K562 (cell line): ENCODE results near the gene CD38.

Experiments used
- BHLHE40 ChIP-seq: IDR thresholded peaks from 2 replicates; pipeline ENCODE4 v1.6.1; 2011; ENCODE audit warnings: low read length, improper control_type of control experiment
- BRCA1 ChIP-seq, 2 experiments: fragments of 450-650 bp in 1 of 2; sonication (generic) in 1 of 2; formaldehyde crosslinking in 1 of 2; IDR thresholded peaks; 2 replicates each; pipeline versions ENCODE4 v1.5.0 to v1.6.1; 2017 to 2020; ENCODE audit warnings: mild to moderate bottlenecking in 1 of 2, missing genetic modification reagents in 1 of 2
- CBX8 ChIP-seq: fragments of 200-600 bp; sonication (generic); IDR thresholded peaks from 2 replicates; pipeline ENCODE4 v1.6.1; 2012; ENCODE audit warnings: borderline replicate concordance, mixed run types, low read depth, mild to moderate bottlenecking, moderate library complexity, mixed read lengths, low read length, control low read depth, inconsistent platforms; ENCODE audit not compliant: poor library complexity, severe bottlenecking; ENCODE audit errors: extremely low read depth
- EZH2 ChIP-seq: IDR thresholded peaks from 2 replicates; pipeline ENCODE4 v1.6.1; 2012; ENCODE audit warnings: low read depth, mild to moderate bottlenecking, inconsistent platforms, low read length, borderline replicate concordance
- JUND ChIP-seq, 2 experiments: IDR thresholded peaks; 2 replicates in 1 of 2; 3 replicates in 1 of 2; pipeline ENCODE4 v1.6.1; 2011; ENCODE audit warnings: borderline replicate concordance in 2 of 2, low read depth in 2 of 2, low read length in 2 of 2, improper control_type of control experiment in 1 of 2, missing biosample characterization in 1 of 2, missing genetic modification characterization in 1 of 2, missing genetic modification reagents in 1 of 2
- MED1 ChIP-seq: sonication (generic); formaldehyde crosslinking; IDR thresholded peaks from 2 replicates; pipeline ENCODE4 v1.8.1; 2023; ENCODE audit warnings: missing genetic modification reagents, borderline replicate concordance
- NBN ChIP-seq: fragments of 450-650 bp; IDR thresholded peaks from 2 replicates; pipeline ENCODE4 v1.6.1; 2016; ENCODE audit warnings: low read depth, mild to moderate bottlenecking
- NR2F6 ChIP-seq: fragments of 450-650 bp; formaldehyde crosslinking; IDR thresholded peaks from 2 replicates; pipeline ENCODE4 v1.4.0; 2020; ENCODE audit warnings: mild to moderate bottlenecking
- ZNF764 ChIP-seq: fragments of 250-450 bp; sonication (Bioruptor Pico); IDR thresholded peaks from 2 replicates; pipeline ENCODE4 v1.4.0; 2020; ENCODE audit warnings: low read depth, mild to moderate bottlenecking, moderate library complexity
- TF ChIP-seq, protein P1 (sequence below): sonication (generic); formaldehyde crosslinking; IDR thresholded peaks from 2 replicates; pipeline ENCODE4 v1.8.1; 2023; ENCODE audit warnings: mild to moderate bottlenecking, missing genetic modification reagents
- TF ChIP-seq, protein P2 (sequence below): fragments of 450-650 bp; formaldehyde crosslinking; IDR thresholded peaks from 2 replicates; pipeline ENCODE4 v1.4.0; 2020; ENCODE audit warnings: mild to moderate bottlenecking, moderate library complexity
- TF ChIP-seq, protein P3 (sequence below), 2 experiments: fragments of 450-650 bp; conservative IDR thresholded peaks; 2 replicates each; pipeline ENCODE4 v1.6.1; 2017; ENCODE audit warnings: mild to moderate bottlenecking in 2 of 2, moderate library complexity in 2 of 2

DNA sequence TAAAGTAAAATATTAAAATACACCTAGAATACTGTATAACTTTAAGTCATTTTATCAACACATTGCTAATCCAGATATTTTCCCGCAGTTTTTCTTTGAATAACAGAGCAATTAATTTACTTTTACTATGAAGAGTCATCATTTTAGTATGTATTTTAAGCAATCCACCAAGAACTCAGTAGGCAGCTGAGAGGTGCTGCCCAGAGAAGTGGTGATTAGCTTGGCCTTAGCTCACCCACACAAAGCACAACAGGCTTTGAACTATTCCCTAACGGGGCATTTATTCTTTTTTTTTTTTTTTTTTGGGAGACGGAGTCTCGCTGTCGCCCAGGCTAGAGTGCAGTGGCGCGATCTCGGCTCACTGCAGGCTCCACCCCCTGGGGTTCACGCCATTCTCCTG lies 74.4 kb downstream of the CD38 start:
- no peak for TF ChIP-seq ZNF764 (CRISPR knock-in tag)
- TF ChIP-seq CBX8: no peak
- TF ChIP-seq, protein P1, sequence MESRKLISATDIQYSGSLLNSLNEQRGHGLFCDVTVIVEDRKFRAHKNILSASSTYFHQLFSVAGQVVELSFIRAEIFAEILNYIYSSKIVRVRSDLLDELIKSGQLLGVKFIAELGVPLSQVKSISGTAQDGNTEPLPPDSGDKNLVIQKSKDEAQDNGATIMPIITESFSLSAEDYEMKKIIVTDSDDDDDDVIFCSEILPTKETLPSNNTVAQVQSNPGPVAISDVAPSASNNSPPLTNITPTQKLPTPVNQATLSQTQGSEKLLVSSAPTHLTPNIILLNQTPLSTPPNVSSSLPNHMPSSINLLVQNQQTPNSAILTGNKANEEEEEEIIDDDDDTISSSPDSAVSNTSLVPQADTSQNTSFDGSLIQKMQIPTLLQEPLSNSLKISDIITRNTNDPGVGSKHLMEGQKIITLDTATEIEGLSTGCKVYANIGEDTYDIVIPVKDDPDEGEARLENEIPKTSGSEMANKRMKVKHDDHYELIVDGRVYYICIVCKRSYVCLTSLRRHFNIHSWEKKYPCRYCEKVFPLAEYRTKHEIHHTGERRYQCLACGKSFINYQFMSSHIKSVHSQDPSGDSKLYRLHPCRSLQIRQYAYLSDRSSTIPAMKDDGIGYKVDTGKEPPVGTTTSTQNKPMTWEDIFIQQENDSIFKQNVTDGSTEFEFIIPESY (CRISPR knock-in tag): no peak
- no peak for TF ChIP-seq MED1 (CRISPR knock-in tag)
- no peak for TF ChIP-seq NR2F6 (CRISPR knock-in tag)
- TF ChIP-seq, protein P2, sequence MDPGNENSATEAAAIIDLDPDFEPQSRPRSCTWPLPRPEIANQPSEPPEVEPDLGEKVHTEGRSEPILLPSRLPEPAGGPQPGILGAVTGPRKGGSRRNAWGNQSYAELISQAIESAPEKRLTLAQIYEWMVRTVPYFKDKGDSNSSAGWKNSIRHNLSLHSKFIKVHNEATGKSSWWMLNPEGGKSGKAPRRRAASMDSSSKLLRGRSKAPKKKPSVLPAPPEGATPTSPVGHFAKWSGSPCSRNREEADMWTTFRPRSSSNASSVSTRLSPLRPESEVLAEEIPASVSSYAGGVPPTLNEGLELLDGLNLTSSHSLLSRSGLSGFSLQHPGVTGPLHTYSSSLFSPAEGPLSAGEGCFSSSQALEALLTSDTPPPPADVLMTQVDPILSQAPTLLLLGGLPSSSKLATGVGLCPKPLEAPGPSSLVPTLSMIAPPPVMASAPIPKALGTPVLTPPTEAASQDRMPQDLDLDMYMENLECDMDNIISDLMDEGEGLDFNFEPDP: no peak
- TF ChIP-seq BRCA1 (IDR thresholded peaks at IDR 0.05): no peak
- TF ChIP-seq BRCA1 (CRISPR knock-in tag; IDR thresholded peaks at IDR 0.05): no peak
- TF ChIP-seq EZH2: no peak
- no peak for TF ChIP-seq BHLHE40
- TF ChIP-seq, protein P3, sequence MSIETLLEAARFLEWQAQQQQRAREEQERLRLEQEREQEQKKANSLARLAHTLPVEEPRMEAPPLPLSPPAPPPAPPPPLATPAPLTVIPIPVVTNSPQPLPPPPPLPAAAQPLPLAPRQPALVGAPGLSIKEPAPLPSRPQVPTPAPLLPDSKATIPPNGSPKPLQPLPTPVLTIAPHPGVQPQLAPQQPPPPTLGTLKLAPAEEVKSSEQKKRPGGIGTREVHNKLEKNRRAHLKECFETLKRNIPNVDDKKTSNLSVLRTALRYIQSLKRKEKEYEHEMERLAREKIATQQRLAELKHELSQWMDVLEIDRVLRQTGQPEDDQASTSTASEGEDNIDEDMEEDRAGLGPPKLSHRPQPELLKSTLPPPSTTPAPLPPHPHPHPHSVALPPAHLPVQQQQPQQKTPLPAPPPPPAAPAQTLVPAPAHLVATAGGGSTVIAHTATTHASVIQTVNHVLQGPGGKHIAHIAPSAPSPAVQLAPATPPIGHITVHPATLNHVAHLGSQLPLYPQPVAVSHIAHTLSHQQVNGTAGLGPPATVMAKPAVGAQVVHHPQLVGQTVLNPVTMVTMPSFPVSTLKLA (conservative IDR thresholded peaks at IDR 0.05): no peak
- TF ChIP-seq JUND (IDR thresholded peaks at IDR 0.05; ENCODE audit: borderline replicate concordance, low read depth, low read length): no peak
- TF ChIP-seq JUND (tag; IDR thresholded peaks at IDR 0.05; ENCODE audit: borderline replicate concordance, low read depth, low read length): no peak
- TF ChIP-seq NBN: no peak
